ENCODE results near the gene MPPED2. TPM values are rescaled to one million over a fixed set of nuclear protein-coding genes. Genes with fewer than 3 reads are reported as not detected.

Gene MPPED2
- polyA plus RNA-seq, 3 donors = 0.29 to 0.59 (median 0.52) TPM

- Histone ChIP-seq H3K9me3 (replicated peaks in 1 of 2; ENCODE audit: control insufficient read depth in 1 of 2, insufficient read depth in 1 of 2, low read length in 2 of 2) (no peaks in the 10 kb centered on the region), H3K27ac (ENCODE audit: low read depth in 1 of 2, low read length in 2 of 2) (no peak overlapping the region), H4K20me1 (ENCODE audit: insufficient read depth, low read length) (no peaks in the 10 kb centered on the region), H3K4me1 (ENCODE audit: control insufficient read depth in 1 of 2, insufficient read depth in 2 of 2, low read length in 2 of 2) (no peaks in the 10 kb centered on the region), H3K4me3 (replicated peaks in 1 of 3; ENCODE audit: low read depth in 2 of 3, low read length in 3 of 3) (no peak overlapping the region), H3K79me2 (ENCODE audit: insufficient read depth, low read length) (no peaks in the 10 kb centered on the region), H3K4me2 (replicated peaks; ENCODE audit: extremely low read depth, low read length, poor library complexity, severe bottlenecking) (no peak overlapping the region), H3K9ac (ENCODE audit: insufficient read depth, low read length, poor library complexity, severe bottlenecking) (no peak overlapping the region), H2AFZ (ENCODE audit: insufficient read depth, low read depth, low read length, poor library complexity, severe bottlenecking) (no peak overlapping the region), H3K36me3 (replicated peaks in 1 of 2; ENCODE audit: control insufficient read depth in 1 of 2, insufficient read depth in 2 of 2, low read length in 2 of 2) (no peaks in the 10 kb centered on the region), H3K27me3 (ENCODE audit: control insufficient read depth in 2 of 2, insufficient read depth in 2 of 2, low read length in 2 of 2) (no peaks in the 10 kb centered on the region)
- no peak overlapping the region for H3K4me3 Mint-ChIP-seq
- DNase-seq = no peak
- H3K4me1 Mint-ChIP-seq = no peaks in the 10 kb centered on the region
- H3K27me3 Mint-ChIP-seq (ENCODE audit: low read depth in 3 of 3) = peaks cover 2% of the 10 kb centered on the region in 3 donors
- H3K27ac Mint-ChIP-seq = no peak overlapping the region
- H3K36me3 Mint-ChIP-seq = no peaks in the 10 kb centered on the region
- H3K9me3 Mint-ChIP-seq = no peaks in the 10 kb centered on the region
- no peak for TF ChIP-seq CTCF (IDR thresholded peaks at IDR 0.05)
- intact Hi-C loops (cut with micrococcal nuclease) = no loop called here
- no CpG with 5 or more reads among the region's 2 CpGs for WGBS (ENCODE audit: insufficient coverage)
These were observed 208.8 kb downstream of the MPPED2 start for GRCh38 chr11:30377347-30377746.

GRCh38 chr11:30370164-30370563 is 216.0 kb downstream of the MPPED2 start:
- peaks cover 0 to 2% (median 0%) of the 10 kb centered on the region in 3 donors for H3K27me3 Mint-ChIP-seq (ENCODE audit: low read depth in 3 of 3)
- Histone ChIP-seq H3K27me3 (ENCODE audit: control insufficient read depth in 2 of 2, insufficient read depth in 2 of 2, low read length in 2 of 2) (no peaks in the 10 kb centered on the region), H3K9ac (ENCODE audit: insufficient read depth, low read length, poor library complexity, severe bottlenecking) (no peak overlapping the region), H3K36me3 (replicated peaks in 1 of 2; ENCODE audit: control insufficient read depth in 1 of 2, insufficient read depth in 2 of 2, low read length in 2 of 2) (no peaks in the 10 kb centered on the region), H4K20me1 (ENCODE audit: insufficient read depth, low read length) (no peaks in the 10 kb centered on the region), H3K9me3 (replicated peaks in 1 of 2; ENCODE audit: control insufficient read depth in 1 of 2, insufficient read depth in 1 of 2, low read length in 2 of 2) (peaks cover 0 to 4% of the 10 kb centered on the region in 2 donors), H3K4me2 (replicated peaks; ENCODE audit: extremely low read depth, low read length, poor library complexity, severe bottlenecking) (no peak overlapping the region), H3K79me2 (ENCODE audit: insufficient read depth, low read length) (no peaks in the 10 kb centered on the region), H2AFZ (ENCODE audit: insufficient read depth, low read depth, low read length, poor library complexity, severe bottlenecking) (no peak overlapping the region), H3K27ac (ENCODE audit: low read depth in 1 of 2, low read length in 2 of 2) (no peak overlapping the region), H3K4me3 (replicated peaks in 1 of 3; ENCODE audit: low read depth in 2 of 3, low read length in 3 of 3) (no peak overlapping the region), H3K4me1 (ENCODE audit: control insufficient read depth in 1 of 2, insufficient read depth in 2 of 2, low read length in 2 of 2) (no peaks in the 10 kb centered on the region)
- intact Hi-C loops (cut with micrococcal nuclease) = no loop called here
- no peaks in the 10 kb centered on the region for H3K36me3 Mint-ChIP-seq
- no peak for DNase-seq
- no peak for TF ChIP-seq CTCF (IDR thresholded peaks at IDR 0.05)
- no CpG with 5 or more reads among the region's 1 CpG for WGBS (ENCODE audit: insufficient coverage)
- H3K9me3 Mint-ChIP-seq = peaks cover 0 to 8% (median 3%) of the 10 kb centered on the region in 7 donors
- no peak overlapping the region for H3K27ac Mint-ChIP-seq
- H3K4me1 Mint-ChIP-seq = no peaks in the 10 kb centered on the region
- no peak overlapping the region for H3K4me3 Mint-ChIP-seq

All from CD14-positive monocyte (primary cell).